ENCODE measurements around the gene PRKD1. TPM values are rescaled to one million over a fixed set of nuclear protein-coding genes. Genes with fewer than 3 reads are reported as not detected.

Gene PRKD1
- total and polyA plus RNA-seq, 7 donors: 0.65 to 2.5 (median 1.5) TPM

DNA sequence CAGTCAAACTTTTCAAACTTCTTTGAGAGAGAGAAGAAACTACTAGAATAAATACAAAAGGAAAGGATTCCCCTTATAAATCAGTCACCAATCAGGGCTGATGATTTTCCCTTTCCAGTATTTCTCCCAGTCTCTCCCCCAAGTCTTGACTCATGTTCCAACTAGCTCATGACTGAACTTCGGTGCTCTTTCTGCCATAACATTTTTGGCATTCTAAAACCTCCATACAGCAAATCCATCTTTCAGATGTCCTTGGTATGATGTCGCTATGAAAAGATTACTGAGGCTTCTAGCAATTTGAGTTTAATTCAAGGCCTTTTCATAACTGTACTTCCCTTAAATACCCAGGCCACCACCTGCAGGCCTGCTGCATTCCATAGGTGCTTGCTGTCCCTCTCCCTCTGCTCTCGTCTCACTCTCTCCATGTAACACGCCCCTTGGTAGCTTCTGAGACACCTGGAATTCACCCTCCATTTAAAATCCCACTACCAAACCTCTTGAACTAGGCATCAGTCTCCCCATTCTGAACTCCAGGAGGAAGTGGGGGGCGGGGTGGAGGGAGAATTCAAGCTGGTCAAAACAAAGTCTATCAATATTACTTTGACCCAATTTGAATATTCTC is 2.4 kb downstream of the PRKD1 start:
- H3K4me3 ChIP-seq: no peak overlapping the region
- H3K9me3 ChIP-seq: no peaks in the 10 kb centered on the region
- H3K36me3 ChIP-seq (ENCODE audit: insufficient read depth in 1 of 2, low read depth in 1 of 2): no peaks in the 10 kb centered on the region
- no peak overlapping the region for H3K27ac ChIP-seq
- ATAC-seq (no peak), DNase-seq (no peak)
- intact Hi-C loops (cut with DNase I): no loop called here
- no peaks in the 10 kb centered on the region for H3K27me3 ChIP-seq (ENCODE audit: insufficient read depth in 3 of 3, low read length in 2 of 3)
- TF ChIP-seq, protein P1, sequence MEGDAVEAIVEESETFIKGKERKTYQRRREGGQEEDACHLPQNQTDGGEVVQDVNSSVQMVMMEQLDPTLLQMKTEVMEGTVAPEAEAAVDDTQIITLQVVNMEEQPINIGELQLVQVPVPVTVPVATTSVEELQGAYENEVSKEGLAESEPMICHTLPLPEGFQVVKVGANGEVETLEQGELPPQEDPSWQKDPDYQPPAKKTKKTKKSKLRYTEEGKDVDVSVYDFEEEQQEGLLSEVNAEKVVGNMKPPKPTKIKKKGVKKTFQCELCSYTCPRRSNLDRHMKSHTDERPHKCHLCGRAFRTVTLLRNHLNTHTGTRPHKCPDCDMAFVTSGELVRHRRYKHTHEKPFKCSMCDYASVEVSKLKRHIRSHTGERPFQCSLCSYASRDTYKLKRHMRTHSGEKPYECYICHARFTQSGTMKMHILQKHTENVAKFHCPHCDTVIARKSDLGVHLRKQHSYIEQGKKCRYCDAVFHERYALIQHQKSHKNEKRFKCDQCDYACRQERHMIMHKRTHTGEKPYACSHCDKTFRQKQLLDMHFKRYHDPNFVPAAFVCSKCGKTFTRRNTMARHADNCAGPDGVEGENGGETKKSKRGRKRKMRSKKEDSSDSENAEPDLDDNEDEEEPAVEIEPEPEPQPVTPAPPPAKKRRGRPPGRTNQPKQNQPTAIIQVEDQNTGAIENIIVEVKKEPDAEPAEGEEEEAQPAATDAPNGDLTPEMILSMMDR (IDR thresholded peaks at IDR 0.05): no peak
- peaks cover 12% of the 10 kb centered on the region for H3K4me1 ChIP-seq
- WGBS, 3 donors: 71 to 85% (median 74%) methylated on average over 5 of the region's 5 CpGs

DNA sequence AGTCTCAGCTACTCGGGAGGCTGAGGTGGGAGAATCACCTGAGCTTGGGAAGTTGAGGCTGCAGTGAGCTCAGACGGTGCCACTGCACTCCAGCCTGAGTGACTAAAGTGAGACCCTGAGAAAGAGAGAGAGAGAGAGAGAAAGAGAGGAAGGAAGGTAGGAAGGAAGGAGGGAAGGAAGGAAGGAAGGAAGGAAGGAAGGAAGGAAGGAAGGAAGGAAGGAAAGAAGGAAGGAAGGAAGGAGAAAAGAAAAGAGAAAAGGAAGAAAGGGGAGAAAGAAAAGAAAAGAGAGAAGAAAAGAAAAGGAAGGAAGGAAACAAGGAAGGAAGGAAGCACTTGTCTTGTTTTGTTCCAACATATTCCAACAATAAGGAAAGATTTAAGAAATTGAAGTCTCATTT is 7.8 kb downstream of the PRKD1 start:
- Histone ChIP-seq H3K4me1 (no peaks in the 10 kb centered on the region), H3K27ac (no peak overlapping the region), H3K4me3 (no peak overlapping the region), H3K27me3 (ENCODE audit: insufficient read depth in 3 of 3, low read length in 2 of 3) (no peaks in the 10 kb centered on the region), H3K36me3 (ENCODE audit: insufficient read depth in 1 of 2, low read depth in 1 of 2) (no peaks in the 10 kb centered on the region), H3K9me3 (no peaks in the 10 kb centered on the region)
- 91 to 100% (median 92%) methylated on average over 2 of the region's 2 CpGs for WGBS, 3 donors
- intact Hi-C loops (cut with DNase I): no loop called here
- DNase-seq (no peak), ATAC-seq (no peak)
- TF ChIP-seq, protein P1 (IDR thresholded peaks at IDR 0.05): no peak

DNA sequence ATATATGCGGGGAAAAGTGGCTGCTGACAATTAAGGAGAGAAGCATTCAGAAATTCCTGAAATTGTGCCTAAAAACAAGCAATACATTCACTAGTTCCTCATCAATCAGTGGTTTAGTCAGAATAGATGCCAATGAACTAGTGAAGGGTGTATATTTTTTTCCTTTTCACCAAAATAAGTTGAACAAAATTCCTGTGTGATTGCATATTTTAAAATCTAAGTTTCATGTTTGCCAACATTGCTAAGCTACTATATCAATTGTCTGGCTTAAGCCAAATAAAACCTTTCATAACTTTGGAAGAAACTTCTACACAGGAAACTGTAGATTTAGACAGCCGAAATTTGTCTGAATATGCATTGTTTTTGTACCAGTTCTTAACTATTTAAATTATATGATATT is 8.7 kb downstream of the PRKD1 start:
- no peaks in the 10 kb centered on the region for H3K4me1 ChIP-seq
- intact Hi-C loops (cut with DNase I): no loop called here
- ATAC-seq (no peak), DNase-seq (no peak)
- no peak overlapping the region for H3K4me3 ChIP-seq
- no peak overlapping the region for H3K27ac ChIP-seq
- TF ChIP-seq, protein P1 (IDR thresholded peaks at IDR 0.05): no peak
- no peaks in the 10 kb centered on the region for H3K36me3 ChIP-seq (ENCODE audit: insufficient read depth in 1 of 2, low read depth in 1 of 2)
- 67 to 76% (median 68%) methylated on average over 2 of the region's 2 CpGs for WGBS, 3 donors
- no peaks in the 10 kb centered on the region for H3K27me3 ChIP-seq (ENCODE audit: insufficient read depth in 3 of 3, low read length in 2 of 3)
- no peaks in the 10 kb centered on the region for H3K9me3 ChIP-seq

DNA sequence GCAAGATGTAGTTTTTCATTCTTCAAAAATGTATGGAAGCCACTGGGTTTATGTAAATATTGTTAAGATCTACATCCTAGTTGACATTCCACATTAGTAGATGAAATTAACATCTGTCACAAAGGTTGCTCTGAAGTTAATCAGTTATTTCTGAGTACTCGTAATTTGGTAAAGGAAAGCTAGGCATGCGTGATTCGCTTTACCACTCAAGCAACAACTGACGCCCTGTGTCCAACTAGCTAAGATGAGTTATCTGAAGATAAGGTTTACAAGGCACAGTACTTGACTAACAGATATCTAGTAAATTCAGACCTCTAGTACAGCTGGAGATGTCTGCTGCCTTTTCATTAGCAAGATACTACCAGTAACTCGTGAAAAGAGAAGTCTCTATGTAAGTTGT is 14.1 kb downstream of the PRKD1 start:
- DNase-seq (no peak), ATAC-seq (no peak)
- TF ChIP-seq, protein P1 (IDR thresholded peaks at IDR 0.05): no peak
- Histone ChIP-seq H3K4me1 (no peaks in the 10 kb centered on the region), H3K9me3 (no peaks in the 10 kb centered on the region), H3K27me3 (ENCODE audit: insufficient read depth in 3 of 3, low read length in 2 of 3) (no peaks in the 10 kb centered on the region), H3K27ac (no peak overlapping the region), H3K4me3 (no peak overlapping the region), H3K36me3 (ENCODE audit: insufficient read depth in 1 of 2, low read depth in 1 of 2) (no peaks in the 10 kb centered on the region)
- WGBS, 3 donors: 94 to 95% (median 95%) methylated on average over 5 of the region's 5 CpGs
- intact Hi-C loops (cut with DNase I): no loop called here

DNA sequence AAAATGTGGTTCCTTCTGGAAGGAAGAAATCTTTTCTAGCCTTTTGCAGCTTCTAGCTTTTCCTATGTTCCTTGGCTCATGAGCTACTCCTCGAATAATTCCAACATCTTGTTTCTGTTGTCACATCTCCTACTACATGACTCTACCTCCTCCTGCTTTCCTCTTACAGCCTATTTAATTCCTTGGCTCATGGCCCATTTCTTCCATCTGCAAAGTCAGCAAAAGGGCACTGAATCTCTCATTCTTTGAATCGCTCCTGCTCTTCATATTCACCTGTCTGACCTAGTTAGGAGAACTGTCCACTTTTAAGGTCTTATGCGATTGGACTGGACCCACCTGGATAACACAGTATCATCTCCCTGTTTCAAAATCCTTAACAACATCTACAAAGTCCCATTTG is 15.8 kb downstream of the PRKD1 start:
- intact Hi-C loops (cut with DNase I): no loop called here

More for the DNA sequence above, 15.8 kb downstream of the PRKD1 start:
- H3K36me3 ChIP-seq (ENCODE audit: insufficient read depth in 1 of 2, low read depth in 1 of 2): no peaks in the 10 kb centered on the region
- TF ChIP-seq, protein P1 (IDR thresholded peaks at IDR 0.05): no peak
- ATAC-seq: no peak
- DNase-seq: no peak
- H3K9me3 ChIP-seq: no peaks in the 10 kb centered on the region
- no peak overlapping the region for H3K4me3 ChIP-seq
- WGBS, 3 donors: 69 to 70% (median 70%) methylated on average over 3 of the region's 3 CpGs
- no peaks in the 10 kb centered on the region for H3K4me1 ChIP-seq
- no peaks in the 10 kb centered on the region for H3K27me3 ChIP-seq (ENCODE audit: insufficient read depth in 3 of 3, low read length in 2 of 3)
- no peak overlapping the region for H3K27ac ChIP-seq
